Transverse colon (tissue), 4 donors: Measurements from ENCODE around the gene PTGER1.

Experiments used
- EP300 ChIP-seq: sonication (generic); formaldehyde crosslinking; IDR thresholded peaks from one replicate; pipeline ENCODE4 v1.6.1; 2017; ENCODE audit warnings: antibody characterized with exemption, low read depth
- POLR2A ChIP-seq: fragments of 450-650 bp; IDR thresholded peaks from one replicate; pipeline ENCODE4 v1.6.1; 2016; ENCODE audit warnings: antibody characterized with exemption, mild to moderate bottlenecking, moderate library complexity
- POLR2AphosphoS5 ChIP-seq, 3 donors: sonication (generic); formaldehyde crosslinking; IDR thresholded peaks; one replicate each; pipeline ENCODE4 v1.6.1; 2016; ENCODE audit warnings: antibody characterized with exemption in 3 of 3
- TF ChIP-seq, protein P1 (sequence below), 5 experiments: fragments of 200-600 bp in 3 of 5; fragments of 450-650 bp in 2 of 5; sonication (generic) in 3 of 5; IDR thresholded peaks; 1 replicate in 2 of 5; 2 replicates in 3 of 5; pipeline ENCODE4 v1.5.1; 2016 to 2017; ENCODE audit warnings: antibody characterized with exemption in 5 of 5, inconsistent platforms in 3 of 5, mild to moderate bottlenecking in 2 of 5, moderate library complexity in 1 of 5

DNA sequence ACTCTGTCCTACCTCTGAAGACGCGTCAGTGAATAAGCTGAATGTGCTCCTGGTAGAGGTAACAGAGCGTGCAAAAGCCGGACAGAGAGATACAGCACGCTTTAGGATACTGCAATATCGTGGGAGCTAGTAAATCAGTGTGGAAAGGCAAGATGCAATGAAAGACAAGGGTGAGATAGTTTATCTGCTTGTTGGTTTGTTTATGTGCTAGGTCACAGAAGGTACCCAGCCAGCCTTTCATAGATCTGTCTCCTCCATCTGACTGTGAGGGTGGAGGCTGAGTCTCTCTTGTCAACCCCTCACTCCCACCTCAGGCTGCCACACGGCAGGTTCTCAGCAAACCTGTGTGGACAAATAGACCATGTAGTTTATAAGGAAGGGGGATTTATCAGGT is 21.7 kb upstream of the PTGER1 start:
- TF ChIP-seq, protein P1, sequence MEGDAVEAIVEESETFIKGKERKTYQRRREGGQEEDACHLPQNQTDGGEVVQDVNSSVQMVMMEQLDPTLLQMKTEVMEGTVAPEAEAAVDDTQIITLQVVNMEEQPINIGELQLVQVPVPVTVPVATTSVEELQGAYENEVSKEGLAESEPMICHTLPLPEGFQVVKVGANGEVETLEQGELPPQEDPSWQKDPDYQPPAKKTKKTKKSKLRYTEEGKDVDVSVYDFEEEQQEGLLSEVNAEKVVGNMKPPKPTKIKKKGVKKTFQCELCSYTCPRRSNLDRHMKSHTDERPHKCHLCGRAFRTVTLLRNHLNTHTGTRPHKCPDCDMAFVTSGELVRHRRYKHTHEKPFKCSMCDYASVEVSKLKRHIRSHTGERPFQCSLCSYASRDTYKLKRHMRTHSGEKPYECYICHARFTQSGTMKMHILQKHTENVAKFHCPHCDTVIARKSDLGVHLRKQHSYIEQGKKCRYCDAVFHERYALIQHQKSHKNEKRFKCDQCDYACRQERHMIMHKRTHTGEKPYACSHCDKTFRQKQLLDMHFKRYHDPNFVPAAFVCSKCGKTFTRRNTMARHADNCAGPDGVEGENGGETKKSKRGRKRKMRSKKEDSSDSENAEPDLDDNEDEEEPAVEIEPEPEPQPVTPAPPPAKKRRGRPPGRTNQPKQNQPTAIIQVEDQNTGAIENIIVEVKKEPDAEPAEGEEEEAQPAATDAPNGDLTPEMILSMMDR (IDR thresholded peaks at IDR 0.05): no peak
- no peak for TF ChIP-seq POLR2A
- no peak for TF ChIP-seq POLR2AphosphoS5 (IDR thresholded peaks at IDR 0.05)
- no peak for TF ChIP-seq EP300
